SK-N-SH (cell line): Measurements from ENCODE around the gene CLK2. TPM values are rescaled to one million over a fixed set of nuclear protein-coding genes. Genes with fewer than 3 reads are reported as not detected.

Source experiments
- CTCF ChIA-PET: fragments of 300-600, 350-600 bp; formaldehyde crosslinking; extraction: SDS; loops from one replicate; lab custom pipeline; 2021; lab: Yijun Ruan, JAX
- POLR2A ChIA-PET: fragments of 350-600 bp; sonication (Branson Sonifier 250); formaldehyde crosslinking; extraction: SDS; loops from one replicate; lab custom pipeline; 2020; ENCODE audit warnings: antibody characterized with exemption, inconsistent platforms; lab: Yijun Ruan, JAX
- DNase-seq: peaks from one replicate; pipeline ENCODE4 v3.0.0; 2012
- H2AFZ ChIP-seq: fragments of 200-600 bp; sonication (generic); 2 replicates; pipeline ENCODE4 v1.8.1; 2016; ENCODE audit warnings: antibody characterized with exemption, mild to moderate bottlenecking, low read depth
- H3F3A ChIP-seq: fragments of 200-600 bp; sonication (generic); replicated peaks from 2 replicates; pipeline ENCODE3; 2016; ENCODE audit warnings: antibody characterized with exemption, mild to moderate bottlenecking; ENCODE audit not compliant: insufficient read depth
- H3K27ac ChIP-seq, 2 experiments: fragments of 200-500 bp in 1 of 2; fragments of 200-600 bp in 1 of 2; sonication (Bioruptor generic) in 1 of 2; sonication (generic), shearing (Covaris generic) in 1 of 2; 2 replicates each; pipeline versions ENCODE4 v1.5.1 to v1.6.1; 2014 to 2016; ENCODE audit warnings: low read depth in 2 of 2, inconsistent platforms in 1 of 2, low read length in 1 of 2, mild to moderate bottlenecking in 1 of 2, mixed read lengths in 1 of 2
- H3K27me3 ChIP-seq: fragments of 200-600 bp; sonication (generic), shearing (Covaris generic); 2 replicates; pipeline ENCODE4 v1.6.1; 2016; ENCODE audit warnings: mixed run types; ENCODE audit not compliant: insufficient read depth
- H3K36me3 ChIP-seq, 2 experiments: fragments of 200-500 bp in 1 of 2; fragments of 200-600 bp in 1 of 2; sonication (Bioruptor generic) in 1 of 2; sonication (generic) in 1 of 2; replicated peaks in 1 of 2; 2 replicates each; pipeline versions ENCODE3 to v1.5.1; 2014 to 2016; ENCODE audit warnings: low read length in 1 of 2, mild to moderate bottlenecking in 1 of 2; ENCODE audit not compliant: insufficient read depth in 2 of 2, control insufficient read depth in 1 of 2
- H3K4me1 ChIP-seq, 2 experiments: fragments of 200-500 bp in 1 of 2; fragments of 200-600 bp in 1 of 2; sonication (Bioruptor generic) in 1 of 2; sonication (generic), shearing (Covaris generic) in 1 of 2; 2 replicates each; pipeline versions ENCODE4 v1.5.1 to v1.6.1; 2014 to 2016; ENCODE audit warnings: low read depth in 1 of 2, low read length in 1 of 2, mixed run types in 1 of 2; ENCODE audit not compliant: insufficient read depth in 2 of 2, control insufficient read depth in 1 of 2
- H3K4me2 ChIP-seq: fragments of 200-600 bp; sonication (generic), shearing (Covaris generic); 2 replicates; pipeline ENCODE4 v1.6.1; 2017; ENCODE audit warnings: mixed run types
- H3K4me3 ChIP-seq, 2 experiments: fragments of 200-500 bp in 1 of 2; fragments of 200-600 bp in 1 of 2; sonication (Bioruptor generic) in 1 of 2; sonication (generic), shearing (Covaris generic) in 1 of 2; 2 replicates each; pipeline versions ENCODE4 v1.5.1 to v1.8.1; 2014 to 2016; ENCODE audit warnings: low read depth in 2 of 2, inconsistent platforms in 1 of 2, low read length in 1 of 2, mild to moderate bottlenecking in 1 of 2, mixed read lengths in 1 of 2, moderate library complexity in 1 of 2
- H3K79me2 ChIP-seq: fragments of 200-600 bp; sonication (generic); 2 replicates; pipeline ENCODE4 v1.8.1; 2017; ENCODE audit warnings: mild to moderate bottlenecking; ENCODE audit not compliant: insufficient read depth
- H3K9ac ChIP-seq: fragments of 200-600 bp; sonication (generic); 2 replicates; pipeline ENCODE4 v1.6.1; 2017; ENCODE audit warnings: mixed run types
- H3K9me2 ChIP-seq: fragments of 200-600 bp; sonication (generic); 2 replicates; pipeline ENCODE4 v1.6.1; 2017; ENCODE audit warnings: mixed run types
- H3K9me3 ChIP-seq: fragments of 200-600 bp; sonication (generic); 2 replicates; pipeline ENCODE4 v1.6.1; 2017; ENCODE audit warnings: mixed run types, mild to moderate bottlenecking, moderate library complexity
- H4K20me1 ChIP-seq: fragments of 200-600 bp; sonication (generic); 2 replicates; pipeline ENCODE4 v1.6.1; 2017; ENCODE audit warnings: mild to moderate bottlenecking, mixed run types; ENCODE audit not compliant: insufficient read depth
- CHD2 ChIP-seq: fragments of 150-350 bp; IDR thresholded peaks from 2 replicates; pipeline ENCODE4 v1.6.1; 2018; ENCODE audit warnings: low read length; ENCODE audit not compliant: partially characterized antibody
- ELF1 ChIP-seq: IDR thresholded peaks from 2 replicates; pipeline ENCODE4 v1.4.0; 2012
- EP300 ChIP-seq, 2 experiments: IDR thresholded peaks; 2 replicates each; pipeline versions ENCODE4 v1.4.0 to v1.6.1; 2012; ENCODE audit warnings: borderline replicate concordance in 1 of 2, low read depth in 1 of 2, low read length in 1 of 2
- EZH2phosphoT487 ChIP-seq: fragments of 200-600 bp; sonication (generic); IDR thresholded peaks from 2 replicates; pipeline ENCODE4 v1.6.1; 2017; ENCODE audit warnings: low read depth, mixed run types, mild to moderate bottlenecking, antibody characterized with exemption, moderate library complexity, borderline replicate concordance
- FOSL2 ChIP-seq: IDR thresholded peaks from 2 replicates; pipeline ENCODE4 v1.4.0; 2012; ENCODE audit warnings: low read depth, mild to moderate bottlenecking, moderate library complexity, borderline replicate concordance
- FOXJ3 ChIP-seq: sonication (generic); formaldehyde crosslinking; IDR thresholded peaks from 2 replicates; pipeline ENCODE4 v1.5.1; 2020; ENCODE audit warnings: mild to moderate bottlenecking, missing genetic modification reagents
- FOXM1 ChIP-seq: IDR thresholded peaks from 2 replicates; pipeline ENCODE4 v1.4.0; 2012; ENCODE audit warnings: low read depth, mild to moderate bottlenecking
- GABPA ChIP-seq: IDR thresholded peaks from 2 replicates; pipeline ENCODE4 v1.4.0; 2012; ENCODE audit warnings: low read depth, mild to moderate bottlenecking
- GATA2 ChIP-seq: sonication (generic); formaldehyde crosslinking; IDR thresholded peaks from 2 replicates; pipeline ENCODE4 v1.5.0; 2020; ENCODE audit warnings: mild to moderate bottlenecking, missing genetic modification reagents
- JUND ChIP-seq: IDR thresholded peaks from 2 replicates; pipeline ENCODE4 v1.4.0; 2012
- MEF2A ChIP-seq: IDR thresholded peaks from 2 replicates; pipeline ENCODE4 v1.4.0; 2012; ENCODE audit warnings: low read depth, borderline replicate concordance
- NFIC ChIP-seq: IDR thresholded peaks from 2 replicates; pipeline ENCODE4 v1.4.0; 2012; ENCODE audit warnings: borderline replicate concordance
- NRF1 ChIP-seq: IDR thresholded peaks from 2 replicates; pipeline ENCODE4 v1.6.1; 2012; ENCODE audit warnings: low read depth, mild to moderate bottlenecking, low read length
- RCOR1 ChIP-seq: fragments of 150-350 bp; IDR thresholded peaks from 2 replicates; pipeline ENCODE4 v1.6.1; 2017; ENCODE audit warnings: antibody characterized with exemption, low read length
- RFX5 ChIP-seq: IDR thresholded peaks from 2 replicates; pipeline ENCODE4 v1.6.1; 2012; ENCODE audit warnings: mild to moderate bottlenecking, improper control_type of control experiment, low read length
- TCF12 ChIP-seq: IDR thresholded peaks from 2 replicates; pipeline ENCODE4 v1.4.0; 2012
- USF1 ChIP-seq: IDR thresholded peaks from 2 replicates; pipeline ENCODE4 v1.4.0; 2012; ENCODE audit warnings: low read depth, borderline replicate concordance
- YY1 ChIP-seq: IDR thresholded peaks from 2 replicates; pipeline ENCODE4 v1.4.0; 2012; ENCODE audit warnings: low read depth, mild to moderate bottlenecking
- WGBS: methylation state at CpG from one replicate; pipeline ENCODE4 v1.1.6; 2017; ENCODE audit warnings: low lambda C conversion rate; 5-methylcytosine and 5-hydroxymethylcytosine counted together
- polyA plus RNA-seq, 3 experiments: library from polyadenylated mRNA; depleted of rRNA; stranded (reverse); fragments of >200 nt; gene quantifications; 2 replicates each; pipeline ENCODE4 v1.2.3, GENCODE V29; 2012
- TF ChIP-seq, protein P1 (sequence below): IDR thresholded peaks from 2 replicates; pipeline ENCODE4 v1.6.1; 2012; ENCODE audit warnings: mild to moderate bottlenecking, low read depth, low read length, moderate library complexity
- TF ChIP-seq, protein P2 (sequence below): fragments of 200-600 bp; sonication (generic); IDR thresholded peaks from 2 replicates; pipeline ENCODE4 v1.6.1; 2017; ENCODE audit warnings: antibody characterized with exemption, mild to moderate bottlenecking, moderate library complexity
- TF ChIP-seq, protein P3 (sequence below): IDR thresholded peaks from 2 replicates; pipeline ENCODE4 v1.4.0; 2012; ENCODE audit warnings: low read depth, borderline replicate concordance

The CLK2 gene
- polyA plus RNA-seq, 1 of the 3 experiments (the other 2 are of a cell fraction) = 76.7 TPM

DNA sequence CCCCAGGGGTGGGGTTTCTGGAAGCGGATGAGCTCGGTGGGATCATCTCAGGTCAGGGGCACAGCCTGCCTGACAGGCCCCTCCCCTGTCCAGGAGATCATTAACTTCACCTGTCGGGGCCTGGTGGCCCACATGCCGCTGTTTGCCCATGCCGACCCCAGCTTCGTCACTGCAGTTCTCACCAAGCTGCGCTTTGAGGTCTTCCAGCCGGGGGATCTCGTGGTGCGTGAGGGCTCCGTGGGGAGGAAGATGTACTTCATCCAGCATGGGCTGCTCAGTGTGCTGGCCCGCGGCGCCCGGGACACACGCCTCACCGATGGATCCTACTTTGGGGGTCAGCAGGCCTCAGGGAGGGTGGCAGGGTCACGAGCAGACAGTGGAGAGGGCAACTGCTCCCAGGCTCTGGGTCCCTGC lies 12.3 kb upstream of the CLK2 start (continued):
- no peak for TF ChIP-seq MEF2A

GRCh38 chr1:155285063-155285462 lies 11.8 kb upstream of the CLK2 start:
- CTCF ChIA-PET = interaction anchor here (0.9 to 1.0 kb wide), 2 partner anchors 9 to 219 kb away, joined by 3 to 4 read pairs; no protein-coding TSS in a partner anchor

DNA sequence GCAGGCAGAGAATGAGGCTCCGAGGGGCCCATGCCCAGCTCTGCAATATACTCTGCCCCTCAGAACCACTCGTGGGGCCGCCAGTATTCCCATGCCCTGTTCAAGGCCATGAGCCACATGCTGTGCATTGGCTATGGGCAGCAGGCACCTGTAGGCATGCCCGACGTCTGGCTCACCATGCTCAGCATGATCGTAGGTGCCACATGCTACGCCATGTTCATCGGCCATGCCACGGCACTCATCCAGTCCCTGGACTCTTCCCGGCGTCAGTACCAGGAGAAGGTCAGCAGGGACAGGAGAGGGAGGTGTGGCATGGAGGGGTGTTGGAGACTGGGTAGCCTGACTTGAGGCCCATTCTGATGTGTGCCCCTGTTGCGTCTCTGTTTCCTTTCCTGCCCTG lies 11.2 kb upstream of the CLK2 start:
- no peaks in the 10 kb centered on the region for H3K9me3 ChIP-seq
- H2AFZ ChIP-seq = no peak overlapping the region
- H3K4me1 ChIP-seq = no peaks in the 10 kb centered on the region; a peak in 1 of 4 replicates
- ChIA-PET CTCF (interaction anchor here (2.3 kb wide), 1 partner anchor 34 kb away, joined by 9 read pairs; no protein-coding TSS in a partner anchor), POLR2A (no interaction called here)
- no peak overlapping the region for H3K4me2 ChIP-seq
- no peaks in the 10 kb centered on the region for H3K9me2 ChIP-seq
- no peaks in the 10 kb centered on the region for H3F3A ChIP-seq
- no peak overlapping the region for H3K27ac ChIP-seq
- WGBS = 83% methylated on average over 7 of the region's 12 CpGs
- DNase-seq = no peak
- H4K20me1 ChIP-seq = no peaks in the 10 kb centered on the region
- H3K4me3 ChIP-seq = no peak overlapping the region
- no peak overlapping the region for H3K9ac ChIP-seq
- H3K79me2 ChIP-seq = no peaks in the 10 kb centered on the region
- H3K27me3 ChIP-seq = no peaks in the 10 kb centered on the region
- H3K36me3 ChIP-seq = no peaks in the 10 kb centered on the region
- no peak for TF ChIP-seq USF1
- no peak for TF ChIP-seq NRF1
- TF ChIP-seq, protein P1, sequence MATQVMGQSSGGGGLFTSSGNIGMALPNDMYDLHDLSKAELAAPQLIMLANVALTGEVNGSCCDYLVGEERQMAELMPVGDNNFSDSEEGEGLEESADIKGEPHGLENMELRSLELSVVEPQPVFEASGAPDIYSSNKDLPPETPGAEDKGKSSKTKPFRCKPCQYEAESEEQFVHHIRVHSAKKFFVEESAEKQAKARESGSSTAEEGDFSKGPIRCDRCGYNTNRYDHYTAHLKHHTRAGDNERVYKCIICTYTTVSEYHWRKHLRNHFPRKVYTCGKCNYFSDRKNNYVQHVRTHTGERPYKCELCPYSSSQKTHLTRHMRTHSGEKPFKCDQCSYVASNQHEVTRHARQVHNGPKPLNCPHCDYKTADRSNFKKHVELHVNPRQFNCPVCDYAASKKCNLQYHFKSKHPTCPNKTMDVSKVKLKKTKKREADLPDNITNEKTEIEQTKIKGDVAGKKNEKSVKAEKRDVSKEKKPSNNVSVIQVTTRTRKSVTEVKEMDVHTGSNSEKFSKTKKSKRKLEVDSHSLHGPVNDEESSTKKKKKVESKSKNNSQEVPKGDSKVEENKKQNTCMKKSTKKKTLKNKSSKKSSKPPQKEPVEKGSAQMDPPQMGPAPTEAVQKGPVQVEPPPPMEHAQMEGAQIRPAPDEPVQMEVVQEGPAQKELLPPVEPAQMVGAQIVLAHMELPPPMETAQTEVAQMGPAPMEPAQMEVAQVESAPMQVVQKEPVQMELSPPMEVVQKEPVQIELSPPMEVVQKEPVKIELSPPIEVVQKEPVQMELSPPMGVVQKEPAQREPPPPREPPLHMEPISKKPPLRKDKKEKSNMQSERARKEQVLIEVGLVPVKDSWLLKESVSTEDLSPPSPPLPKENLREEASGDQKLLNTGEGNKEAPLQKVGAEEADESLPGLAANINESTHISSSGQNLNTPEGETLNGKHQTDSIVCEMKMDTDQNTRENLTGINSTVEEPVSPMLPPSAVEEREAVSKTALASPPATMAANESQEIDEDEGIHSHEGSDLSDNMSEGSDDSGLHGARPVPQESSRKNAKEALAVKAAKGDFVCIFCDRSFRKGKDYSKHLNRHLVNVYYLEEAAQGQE = no peak
- TF ChIP-seq FOSL2 = no peak
- TF ChIP-seq FOXM1 = no peak
- TF ChIP-seq GABPA = no peak
- TF ChIP-seq TCF12 = no peak
- no peak for TF ChIP-seq CHD2
- TF ChIP-seq RCOR1 = no peak
- TF ChIP-seq, protein P2, sequence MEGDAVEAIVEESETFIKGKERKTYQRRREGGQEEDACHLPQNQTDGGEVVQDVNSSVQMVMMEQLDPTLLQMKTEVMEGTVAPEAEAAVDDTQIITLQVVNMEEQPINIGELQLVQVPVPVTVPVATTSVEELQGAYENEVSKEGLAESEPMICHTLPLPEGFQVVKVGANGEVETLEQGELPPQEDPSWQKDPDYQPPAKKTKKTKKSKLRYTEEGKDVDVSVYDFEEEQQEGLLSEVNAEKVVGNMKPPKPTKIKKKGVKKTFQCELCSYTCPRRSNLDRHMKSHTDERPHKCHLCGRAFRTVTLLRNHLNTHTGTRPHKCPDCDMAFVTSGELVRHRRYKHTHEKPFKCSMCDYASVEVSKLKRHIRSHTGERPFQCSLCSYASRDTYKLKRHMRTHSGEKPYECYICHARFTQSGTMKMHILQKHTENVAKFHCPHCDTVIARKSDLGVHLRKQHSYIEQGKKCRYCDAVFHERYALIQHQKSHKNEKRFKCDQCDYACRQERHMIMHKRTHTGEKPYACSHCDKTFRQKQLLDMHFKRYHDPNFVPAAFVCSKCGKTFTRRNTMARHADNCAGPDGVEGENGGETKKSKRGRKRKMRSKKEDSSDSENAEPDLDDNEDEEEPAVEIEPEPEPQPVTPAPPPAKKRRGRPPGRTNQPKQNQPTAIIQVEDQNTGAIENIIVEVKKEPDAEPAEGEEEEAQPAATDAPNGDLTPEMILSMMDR = no peak
- TF ChIP-seq GATA2 (CRISPR knock-in tag) = no peak
- no peak for TF ChIP-seq FOXJ3 (CRISPR knock-in tag)
- no peak for TF ChIP-seq YY1
- no peak for TF ChIP-seq RFX5
- no peak for TF ChIP-seq EP300 (IDR thresholded peaks at IDR 0.05; ENCODE audit: borderline replicate concordance in 1 of 2, low read depth in 1 of 2, low read length in 1 of 2)

More at GRCh38 chr1:155285063-155285462, 11.8 kb upstream of the CLK2 start:
- DNase-seq = no peak
- Histone ChIP-seq H3K4me3 (no peak overlapping the region), H2AFZ (no peak overlapping the region), H4K20me1 (no peaks in the 10 kb centered on the region), H3K27me3 (no peaks in the 10 kb centered on the region), H3K9ac (no peak overlapping the region), H3K36me3 (no peaks in the 10 kb centered on the region), H3K27ac (no peak overlapping the region), H3F3A (no peaks in the 10 kb centered on the region), H3K9me3 (no peaks in the 10 kb centered on the region), H3K9me2 (no peaks in the 10 kb centered on the region), H3K4me2 (no peak overlapping the region), H3K4me1 (no peaks in the 10 kb centered on the region), H3K79me2 (no peaks in the 10 kb centered on the region)
- TF ChIP-seq ELF1 (no peak), JUND (no peak), NFIC (no peak), EZH2phosphoT487 (no peak)
- TF ChIP-seq, protein P3, sequence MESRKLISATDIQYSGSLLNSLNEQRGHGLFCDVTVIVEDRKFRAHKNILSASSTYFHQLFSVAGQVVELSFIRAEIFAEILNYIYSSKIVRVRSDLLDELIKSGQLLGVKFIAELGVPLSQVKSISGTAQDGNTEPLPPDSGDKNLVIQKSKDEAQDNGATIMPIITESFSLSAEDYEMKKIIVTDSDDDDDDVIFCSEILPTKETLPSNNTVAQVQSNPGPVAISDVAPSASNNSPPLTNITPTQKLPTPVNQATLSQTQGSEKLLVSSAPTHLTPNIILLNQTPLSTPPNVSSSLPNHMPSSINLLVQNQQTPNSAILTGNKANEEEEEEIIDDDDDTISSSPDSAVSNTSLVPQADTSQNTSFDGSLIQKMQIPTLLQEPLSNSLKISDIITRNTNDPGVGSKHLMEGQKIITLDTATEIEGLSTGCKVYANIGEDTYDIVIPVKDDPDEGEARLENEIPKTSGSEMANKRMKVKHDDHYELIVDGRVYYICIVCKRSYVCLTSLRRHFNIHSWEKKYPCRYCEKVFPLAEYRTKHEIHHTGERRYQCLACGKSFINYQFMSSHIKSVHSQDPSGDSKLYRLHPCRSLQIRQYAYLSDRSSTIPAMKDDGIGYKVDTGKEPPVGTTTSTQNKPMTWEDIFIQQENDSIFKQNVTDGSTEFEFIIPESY = no peak
- 95% methylated on average over 14 of the region's 14 CpGs for WGBS
- POLR2A ChIA-PET = no interaction called here
